Erythroblast (primary cell): Measurements from ENCODE around the gene DENND1C.
"Not testable (repeated sequence)": the region's sequence is repeated elsewhere in the genome, so short reads cannot be mapped to it uniquely, and the experiment has no call there.

Experiments
- DNase-seq, 2 experiments: peaks; one replicate each; lab custom pipeline; 2025; lab: John Stamatoyannopoulos, UW
- GATA1 ChIP-seq: IDR thresholded peaks from 2 replicates; pipeline ENCODE4 v1.6.1; 2011; ENCODE audit warnings: low read depth, mild to moderate bottlenecking, control low read depth, low read length, moderate library complexity
- POLR2A ChIP-seq: IDR thresholded peaks from 2 replicates; pipeline ENCODE4 v1.6.1; 2011; ENCODE audit warnings: mild to moderate bottlenecking, low read length

DENND1C gene

DNA sequence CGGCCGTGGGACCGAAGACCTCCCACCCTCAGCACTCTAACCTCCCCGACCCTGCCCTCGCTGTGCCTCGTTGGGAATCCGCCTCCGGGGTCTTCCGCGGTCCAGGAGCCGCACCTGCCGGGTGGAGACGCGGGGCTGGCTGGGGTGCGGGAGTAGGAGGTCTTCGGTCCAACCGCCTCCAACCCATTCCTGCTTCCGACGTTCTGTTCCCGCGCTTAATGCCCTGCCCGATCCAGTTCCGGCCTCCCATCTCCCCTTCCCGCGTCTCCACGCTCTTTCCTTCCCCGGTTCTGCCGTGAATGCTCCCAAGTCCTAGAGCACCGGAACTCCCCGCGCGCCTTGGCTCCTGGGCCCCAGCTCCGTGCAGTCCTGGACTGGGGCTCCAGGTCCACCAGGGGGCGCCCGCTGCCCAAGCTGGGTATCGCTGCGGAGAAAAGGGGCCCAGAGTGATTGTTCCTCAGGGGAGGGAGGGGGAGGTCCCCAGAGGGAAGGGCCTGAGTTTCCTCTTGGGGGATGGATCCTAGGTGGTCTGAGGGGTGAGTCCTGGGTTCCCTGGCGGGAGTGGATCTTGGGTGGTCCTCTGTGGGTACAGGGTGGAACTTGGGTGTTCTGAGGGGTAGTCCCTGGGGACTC, 35.2 kb upstream of the DENND1C start:
- DNase-seq, result peak; percentile 79 to 89

DNA sequence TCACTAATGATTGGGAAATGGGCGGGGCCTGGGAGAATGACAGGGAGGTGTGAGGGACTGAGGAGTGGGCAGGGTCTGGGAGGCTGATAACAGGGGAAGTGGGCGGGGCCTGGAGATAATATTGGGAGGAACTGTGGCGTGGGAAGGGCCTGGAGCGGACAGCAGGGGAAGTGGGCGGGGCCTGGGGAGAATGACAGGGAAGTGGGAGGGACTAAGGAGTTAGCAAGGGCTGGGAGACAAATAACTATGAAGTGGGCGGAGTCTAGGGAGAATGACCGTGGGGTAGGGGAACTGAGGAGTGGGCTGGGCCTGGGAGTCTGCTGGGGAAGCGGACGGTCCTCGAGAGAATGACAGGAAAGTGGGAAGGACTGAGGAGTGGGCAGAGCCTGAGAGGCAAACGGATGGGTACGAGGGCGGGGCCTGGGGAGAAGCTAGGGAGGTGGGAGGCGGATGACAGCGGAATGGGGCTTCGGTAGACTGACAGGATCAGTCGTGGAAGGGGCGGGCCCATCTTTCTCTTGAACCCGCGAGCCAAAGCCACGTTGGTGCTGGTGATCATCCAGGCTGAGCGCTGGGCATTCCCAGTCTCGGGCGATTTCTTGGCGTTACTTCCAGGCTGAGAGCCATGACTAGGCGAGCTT, 34.6 kb upstream of the DENND1C start:
- TF ChIP-seq GATA1, result no peak
- peak; percentile 51 for TF ChIP-seq POLR2A
- DNase-seq, result peak; percentile 79 to 82

More for the DNA sequence above, 35.2 kb upstream of the DENND1C start:
- TF ChIP-seq GATA1 (no peak), POLR2A (peak; percentile 31)

DNA sequence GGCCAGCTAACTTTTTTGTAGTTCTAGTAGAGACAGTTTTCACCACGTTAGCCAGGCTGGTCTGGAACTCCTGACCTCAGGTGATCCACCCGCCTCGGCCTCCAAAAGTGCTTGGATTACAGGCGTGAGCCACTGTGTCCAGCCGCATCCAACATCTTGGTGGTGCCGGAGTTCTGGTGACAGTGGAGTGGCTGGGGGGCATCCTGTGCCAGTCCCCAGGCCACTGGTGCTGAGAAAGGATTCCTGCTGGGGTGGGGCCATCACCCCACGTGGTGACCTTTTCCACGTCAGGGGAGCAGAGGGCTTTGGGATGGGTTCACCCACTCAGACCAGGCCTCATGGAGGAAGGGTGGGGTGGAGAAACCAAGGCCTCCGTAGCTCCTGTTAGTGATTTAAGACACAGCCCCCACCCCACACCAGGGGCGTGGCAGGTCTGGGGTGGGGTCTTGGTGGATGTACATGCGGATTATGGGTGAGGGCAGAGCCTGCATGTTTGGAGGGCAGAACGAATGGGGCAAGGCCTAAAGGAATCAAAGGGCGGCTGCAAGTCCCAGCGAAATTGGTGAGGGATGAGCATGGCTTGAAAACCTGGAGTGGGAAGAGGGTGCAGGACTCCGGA, 33.4 kb upstream of the DENND1C start:
- TF ChIP-seq GATA1, result no peak
- TF ChIP-seq POLR2A, result no peak
- no peak for DNase-seq

DNA sequence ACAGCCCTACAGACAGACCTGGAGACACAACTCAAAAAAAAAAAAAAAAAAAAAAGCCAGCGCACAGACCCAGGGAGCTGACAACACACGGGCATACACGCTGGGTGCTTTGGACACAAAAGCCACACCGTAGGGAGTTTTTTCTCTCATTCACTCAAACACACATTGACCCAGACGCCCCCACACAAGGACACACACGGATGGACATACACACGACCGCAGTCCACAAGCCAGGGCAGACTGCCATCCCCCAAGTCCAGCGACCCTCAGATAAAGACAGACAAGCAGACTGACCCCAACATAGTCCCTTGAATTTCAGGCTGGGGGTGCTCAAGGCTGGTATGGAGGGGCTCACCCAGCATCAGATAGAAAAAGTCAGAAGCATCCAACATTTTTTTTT, 32.5 kb upstream of the DENND1C start:
- DNase-seq, result no peak
- TF ChIP-seq POLR2A (no peak), GATA1 (no peak)

DNA sequence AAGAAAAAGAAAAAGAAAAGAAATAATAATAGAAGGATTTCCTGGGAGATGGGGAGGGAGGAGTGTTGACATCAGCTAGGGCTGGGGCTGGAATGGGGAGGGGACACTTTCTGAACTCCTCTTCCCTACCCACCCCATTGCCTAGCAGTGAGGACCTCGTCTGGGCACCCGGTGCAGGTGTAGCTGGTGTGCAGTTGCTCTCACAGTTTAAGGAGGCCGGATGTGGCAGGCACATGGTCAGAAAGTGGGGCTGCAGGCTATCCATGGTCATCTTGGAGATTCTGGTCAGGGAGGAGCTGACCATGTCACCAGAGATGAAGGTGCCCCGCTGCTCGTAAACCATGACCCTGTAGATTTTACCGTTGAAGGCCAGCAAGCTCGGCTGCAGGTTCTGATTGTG, 29.0 kb upstream of the DENND1C start:
- no peak for DNase-seq
- TF ChIP-seq GATA1 (no peak), POLR2A (no peak)

DNA sequence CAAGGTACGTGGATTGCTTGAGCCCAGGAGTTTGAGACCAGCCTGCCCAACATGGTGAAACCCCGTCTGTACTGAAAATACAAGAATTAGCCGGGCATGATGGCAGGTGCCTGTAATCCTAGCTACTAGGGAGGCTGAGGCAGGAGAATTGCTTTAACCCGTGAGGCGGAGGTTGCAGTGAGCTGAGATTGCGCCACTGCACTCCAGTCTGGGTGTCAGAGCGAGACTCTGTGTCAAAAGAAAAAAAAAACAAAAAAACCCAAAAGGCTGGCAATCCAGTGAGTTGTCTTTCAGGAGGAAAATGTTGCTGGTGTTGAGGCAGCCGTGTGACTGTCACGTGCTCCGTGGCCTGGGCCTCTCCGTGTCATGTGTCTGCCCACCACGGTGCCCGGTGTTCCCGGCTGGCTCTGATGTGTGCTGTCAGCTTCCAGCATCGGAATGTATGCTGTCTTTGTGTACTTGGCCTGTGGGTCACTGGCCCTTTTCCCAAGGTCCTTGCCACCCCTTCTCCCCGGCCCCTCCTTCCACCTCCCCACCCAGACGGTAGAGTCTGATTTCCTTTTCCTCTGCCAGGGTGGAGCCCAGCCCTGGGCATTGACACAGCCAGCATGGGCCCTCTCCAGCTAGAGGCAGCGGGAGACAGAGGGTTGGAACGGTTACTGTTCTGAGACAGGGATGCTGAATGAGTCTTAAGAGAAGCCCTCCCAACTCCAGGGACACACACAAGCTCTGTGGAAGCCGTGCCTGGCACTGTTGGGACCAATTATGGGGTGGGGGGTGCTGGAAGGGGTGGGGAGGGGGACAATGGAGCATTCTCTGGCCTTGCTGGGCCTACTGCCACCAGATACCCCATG, 27.8 kb upstream of the DENND1C start:
- TF ChIP-seq POLR2A, result no peak
- TF ChIP-seq GATA1, result no peak
- DNase-seq, result no peak

DNA sequence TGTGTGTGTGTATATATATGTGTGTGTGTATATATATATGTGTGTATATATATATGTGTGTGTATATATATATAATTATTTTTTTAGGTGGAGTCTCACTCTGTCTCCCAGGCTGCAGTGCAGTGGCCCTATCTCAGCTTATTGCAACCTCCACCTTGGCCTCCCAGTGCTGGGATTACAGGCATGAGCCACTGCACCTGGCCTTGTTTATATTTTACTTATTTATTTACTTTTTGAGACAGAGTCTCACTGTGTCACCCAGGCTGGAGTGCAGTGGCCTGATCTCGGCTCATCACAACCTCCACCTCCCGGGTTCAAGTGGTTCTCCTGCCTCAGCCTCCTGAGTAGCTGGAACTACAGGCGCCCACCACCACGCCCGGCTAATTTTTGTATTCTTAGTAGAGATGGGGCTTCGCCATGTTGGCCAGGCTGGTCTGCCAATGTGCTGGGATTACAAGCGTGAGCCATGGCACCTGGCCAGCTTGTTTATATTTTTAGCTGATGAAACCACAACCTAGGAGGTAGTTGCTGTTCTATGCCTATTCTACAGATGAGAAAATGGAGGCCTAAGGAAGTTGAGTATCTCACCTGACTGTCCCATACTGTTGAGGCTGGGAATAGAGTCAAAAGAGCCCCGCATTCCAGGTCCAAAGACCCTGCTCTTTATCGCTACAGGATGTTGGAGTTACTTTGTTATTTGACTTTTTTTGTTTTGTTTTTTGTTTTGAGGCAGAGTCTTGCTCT, 26.6 kb upstream of the DENND1C start:
- DNase-seq, result not testable (repeated sequence)

DNA sequence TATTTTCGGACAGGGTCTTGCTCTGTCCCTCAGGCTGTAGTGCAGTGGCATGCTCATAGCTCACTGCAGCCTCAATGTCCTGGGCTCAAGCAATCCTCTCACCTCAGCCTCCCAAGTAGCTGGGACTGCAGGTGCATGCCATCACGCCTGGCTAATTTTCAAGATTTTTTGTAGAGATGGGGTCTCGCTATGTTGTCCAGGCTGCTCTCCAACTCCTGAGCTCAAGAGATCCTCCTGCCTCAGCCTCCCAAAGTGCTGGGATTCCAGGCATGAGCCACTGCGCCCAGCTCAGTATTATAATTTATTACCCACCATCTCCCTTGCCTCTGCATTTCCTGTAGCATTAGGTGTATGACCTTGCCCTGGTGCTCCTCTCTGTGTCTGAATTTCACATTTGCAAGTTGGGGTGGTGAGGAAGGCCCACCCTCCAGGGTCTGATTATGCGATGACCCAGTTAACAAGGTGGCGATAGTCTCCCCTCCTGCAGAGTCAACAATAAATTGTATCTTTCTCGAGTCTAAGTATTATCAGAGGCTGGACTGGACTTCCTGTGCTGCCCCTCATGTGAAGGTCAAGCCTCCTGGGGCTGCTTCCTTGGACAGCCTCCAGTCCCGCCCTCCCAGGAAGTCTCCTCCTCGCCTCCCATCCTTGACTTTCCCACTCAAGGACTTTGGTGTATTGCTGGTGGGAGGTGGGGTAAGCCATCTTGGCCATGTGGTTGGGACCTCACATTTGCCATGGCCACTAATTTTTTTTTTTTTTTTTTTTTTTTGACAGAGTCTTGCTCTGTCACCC, 22.0 kb upstream of the DENND1C start:
- DNase-seq, result no peak
- TF ChIP-seq POLR2A (no peak), GATA1 (no peak)

DNA sequence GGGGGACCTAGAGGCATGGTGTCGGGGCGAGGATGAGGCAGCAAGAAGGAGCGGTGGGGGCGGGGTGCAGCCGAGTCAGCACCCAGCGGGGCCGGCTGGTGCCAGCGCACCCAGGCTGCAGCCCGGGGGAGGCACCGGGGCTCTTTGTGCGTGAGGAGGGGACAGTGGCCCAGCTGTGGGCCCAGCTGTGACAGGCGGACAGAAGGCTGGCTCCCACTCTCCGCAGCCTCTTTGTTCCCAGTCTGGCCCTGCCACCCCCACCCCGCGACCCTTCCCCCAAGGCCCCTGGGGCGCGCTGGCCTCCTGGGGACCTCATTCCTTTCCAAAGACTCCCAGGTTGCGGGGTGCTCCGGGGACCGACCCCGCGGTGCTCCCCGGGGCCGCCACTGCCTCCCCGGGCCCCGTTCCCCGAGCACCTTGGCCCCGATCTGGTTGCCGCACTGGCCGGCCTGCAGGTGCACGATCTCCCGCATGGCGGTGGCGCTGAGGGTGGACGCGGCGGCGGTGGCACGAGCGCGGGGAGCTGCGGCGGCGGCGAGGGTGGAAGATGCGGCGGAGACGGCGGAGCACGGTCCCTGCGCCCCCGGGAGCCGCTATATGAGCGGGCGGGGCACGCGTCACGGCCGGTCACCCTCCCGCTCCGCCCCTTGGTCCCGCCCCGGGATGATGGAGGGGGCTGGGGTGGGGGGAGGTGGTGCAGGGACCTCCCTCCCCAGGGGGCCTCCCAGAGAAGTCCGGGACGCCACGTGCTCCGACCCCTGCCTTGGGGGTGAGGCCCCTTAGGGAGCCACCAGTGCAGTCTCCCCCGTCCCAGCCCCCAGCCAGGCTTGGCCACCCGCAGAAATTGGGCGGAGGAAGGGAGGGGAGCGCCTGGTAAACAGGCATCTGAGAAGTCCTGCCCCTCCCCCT, 20.4 kb upstream of the DENND1C start, which contains the start of gene TUBB4A:
TSS of gene TUBB4A (minus strand) at position 570 of the 909 bp plus-strand sequence. CDS start at position 473, 97 bp downstream.
- no peak for DNase-seq
- TF ChIP-seq POLR2A, result no peak
- no peak for TF ChIP-seq GATA1

DNA sequence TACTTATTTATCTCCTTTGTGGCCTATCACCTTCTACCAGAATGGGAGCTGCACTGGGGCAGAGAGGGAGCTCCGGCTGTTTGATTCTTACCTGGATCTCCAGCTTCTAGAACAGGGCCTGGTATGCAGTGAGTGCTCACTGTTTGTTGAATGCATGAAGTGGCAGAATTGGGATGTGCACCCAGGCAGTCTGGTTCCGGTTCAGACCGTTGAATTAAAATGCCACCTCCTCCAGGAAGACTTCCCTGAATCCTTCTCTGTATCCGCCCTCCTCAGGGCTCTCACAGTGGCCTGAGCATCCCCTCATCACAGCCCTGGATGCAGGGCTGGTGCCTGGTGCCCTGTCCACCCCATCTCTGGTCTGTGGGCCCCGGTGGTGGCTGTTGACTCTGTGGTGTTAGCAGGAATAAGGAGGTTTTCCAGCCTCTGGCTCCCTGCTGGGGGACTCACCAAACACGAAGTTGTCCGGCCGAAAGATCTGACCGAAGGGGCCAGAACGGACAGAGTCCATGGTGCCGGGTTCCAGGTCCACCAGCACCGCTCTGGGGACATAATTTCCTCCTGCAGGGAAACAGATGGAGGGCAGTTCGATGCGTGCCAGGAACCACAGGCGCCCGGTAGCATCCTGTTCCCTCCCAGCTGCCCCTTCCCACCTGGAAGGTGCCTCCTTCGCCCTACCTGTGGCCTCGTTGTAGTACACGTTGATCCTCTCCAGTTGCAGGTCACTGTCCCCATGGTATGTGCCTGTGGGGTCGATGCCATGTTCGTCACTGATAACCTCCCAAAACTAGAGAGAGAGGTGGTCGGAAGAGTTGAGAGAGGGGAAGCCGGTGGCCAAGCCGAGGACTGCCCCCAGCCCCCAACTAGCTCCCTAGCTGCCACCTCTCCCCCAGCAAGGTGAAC, 19.5 kb upstream of the DENND1C start:
- TF ChIP-seq GATA1, result no peak
- no peak for TF ChIP-seq POLR2A
- DNase-seq, result no peak

DNA sequence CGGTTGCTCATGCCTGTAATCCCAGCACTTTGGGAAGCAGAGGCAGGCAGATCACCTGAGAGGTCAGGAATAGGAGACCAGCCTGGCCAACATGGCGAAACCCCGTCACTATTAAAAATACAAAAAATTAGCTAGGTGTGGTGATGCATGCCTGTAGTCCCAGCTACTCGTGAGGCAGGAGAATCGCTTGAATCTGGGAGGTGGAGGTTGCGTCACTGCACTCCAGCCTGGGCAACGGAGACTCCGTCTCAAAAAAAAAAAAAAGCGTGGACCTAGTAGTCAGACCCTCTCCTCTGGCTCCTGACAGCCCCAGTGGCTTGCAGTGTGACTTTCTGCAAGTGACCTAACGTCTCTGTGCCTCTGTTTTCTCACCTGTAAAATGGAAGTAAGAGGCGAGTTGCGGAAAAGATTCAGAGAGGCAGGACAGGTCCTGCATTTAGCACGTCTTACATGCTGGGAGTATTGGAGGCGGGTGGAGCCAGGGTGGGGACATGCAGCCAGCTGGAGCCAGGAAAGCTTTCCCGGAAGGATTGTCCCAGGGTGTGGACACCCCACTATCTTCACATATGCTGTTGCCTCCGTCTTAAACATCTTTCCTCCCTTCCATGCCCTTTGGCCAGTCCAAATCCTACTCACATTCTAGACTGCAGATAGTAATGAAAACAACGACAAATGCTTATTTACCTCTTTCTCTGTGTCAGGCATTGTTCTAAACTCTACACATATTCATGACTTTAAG, 17.6 kb upstream of the DENND1C start:
- TF ChIP-seq POLR2A (no peak), GATA1 (no peak)

More for the DNA sequence above, 17.6 kb upstream of the DENND1C start:
- no peak for DNase-seq
